K562 treated with DMSO at 1 percent for 24 hours (cell line): Measurements from ENCODE around the gene GLRA2. TPM values are rescaled to one million over a fixed set of nuclear protein-coding genes. Genes with fewer than 3 reads are reported as not detected.

Experiments
- total RNA-seq: library from RNA; unstranded; fragments of 300-600 nt; gene quantifications from 2 replicates; pipeline ENCODE4 v1.2.3, GENCODE V29; 2022; ENCODE audit warnings: low read depth; ENCODE audit not compliant: insufficient read depth

GLRA2 gene
- total RNA-seq = not detected in 2 replicates

DNA sequence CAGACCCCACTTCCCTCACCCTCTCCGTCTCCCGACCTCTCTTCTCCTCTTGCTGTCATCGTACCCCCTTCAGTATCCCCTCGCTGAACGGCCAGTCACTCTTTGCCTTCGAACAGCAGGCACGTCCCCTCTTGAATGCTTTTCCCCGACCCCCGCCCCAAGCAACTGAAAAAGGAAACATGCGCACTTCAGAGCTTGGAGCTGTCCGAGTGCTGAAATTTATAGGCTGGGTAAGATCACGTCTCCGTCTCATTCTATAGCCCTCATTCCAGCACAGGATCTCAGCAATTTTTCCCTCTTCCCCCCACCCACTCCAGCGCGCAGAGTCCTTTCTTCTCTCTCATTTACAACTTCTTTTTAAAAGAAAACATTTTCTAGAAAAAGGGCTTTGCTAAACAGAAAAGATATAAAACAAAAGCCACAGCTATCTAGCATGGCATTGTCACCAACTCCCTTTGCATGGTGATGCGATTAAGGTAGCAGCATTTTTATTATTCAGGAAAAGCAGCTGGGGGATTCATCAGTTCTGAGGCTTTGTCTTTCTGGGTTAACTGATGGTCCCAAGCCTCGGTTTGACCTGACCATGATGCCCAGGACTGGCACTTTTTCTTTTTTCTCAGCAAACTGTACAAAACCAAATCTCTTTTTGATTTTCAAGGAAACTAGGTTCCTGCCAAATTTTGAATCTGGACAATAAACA is at the start of gene GLRA2:
GLRA2 (plus strand) TSS at position 247 of the 700 bp plus-strand sequence. CDS start 522 bp downstream, outside the sequence.

